Nucleus accumbens (tissue), 56 donors: ENCODE data around the gene IMMP1L.

Experiments
- DNase-seq, 56 donors: peaks; one replicate each; lab custom pipeline; 2025; lab: John Stamatoyannopoulos, UW

The IMMP1L gene

GRCh38 chr11:31404614-31405013, 104.8 kb downstream of the IMMP1L start:
- no peak for DNase-seq

DNA sequence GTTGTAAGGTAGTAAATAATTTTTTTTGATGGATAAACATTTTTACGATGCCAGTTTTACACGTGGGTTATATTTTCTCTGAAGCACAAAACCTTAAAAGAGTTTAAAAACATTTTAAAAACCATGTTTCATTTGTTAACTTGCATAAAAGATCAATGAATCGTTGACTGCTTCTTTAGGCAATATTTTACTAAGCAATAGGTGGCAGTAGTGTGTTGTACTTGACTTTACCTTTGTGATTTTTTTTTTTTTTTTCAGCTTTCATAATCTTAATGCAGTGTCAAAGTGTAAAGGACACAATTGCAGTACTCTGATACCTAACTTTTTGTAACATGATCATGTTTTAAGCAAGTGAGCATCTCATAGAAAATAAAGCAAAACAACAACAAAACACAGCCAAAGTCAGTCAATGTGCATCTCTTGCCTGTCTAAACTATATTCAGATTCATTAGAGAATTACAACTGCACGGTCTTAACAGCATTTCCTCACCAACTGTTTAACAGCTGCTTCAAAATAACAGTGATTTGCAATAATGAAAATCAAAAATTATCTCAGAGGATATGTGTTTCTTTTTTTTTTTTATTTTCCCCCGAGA, 112.1 kb downstream of the IMMP1L start:
- DNase-seq = no peak

DNA sequence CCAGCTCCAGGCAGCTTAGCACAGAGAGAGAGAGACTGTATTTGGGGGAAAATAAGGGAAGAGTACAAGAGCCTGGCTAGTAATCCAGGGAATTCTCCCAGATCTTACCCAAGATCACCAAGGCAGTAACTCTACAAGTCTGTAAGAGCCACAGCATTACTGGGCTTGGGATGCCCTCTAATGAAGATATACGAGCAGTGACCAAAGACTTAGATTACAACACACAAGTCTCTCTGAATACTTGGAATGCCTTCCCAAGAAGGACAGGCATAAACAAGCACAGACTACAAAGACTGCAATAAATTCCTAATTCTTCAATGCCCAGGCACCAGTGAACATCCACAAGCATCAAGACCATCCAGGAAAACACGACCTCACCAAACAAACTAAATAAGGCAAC, 122.0 kb downstream of the IMMP1L start:
- no peak for DNase-seq

- no peak for DNase-seq
These were observed 126.3 kb downstream of the IMMP1L start for GRCh38 chr11:31383116-31383515.
